NCI-H524 treated with DMSO at 0.1 percent for 48 hours (cell line): Measurements from ENCODE around the gene TMEM221.

Source experiments
- DNase-seq: peaks from one replicate; lab custom pipeline; 2025; lab: John Stamatoyannopoulos, UW

The TMEM221 gene

DNA sequence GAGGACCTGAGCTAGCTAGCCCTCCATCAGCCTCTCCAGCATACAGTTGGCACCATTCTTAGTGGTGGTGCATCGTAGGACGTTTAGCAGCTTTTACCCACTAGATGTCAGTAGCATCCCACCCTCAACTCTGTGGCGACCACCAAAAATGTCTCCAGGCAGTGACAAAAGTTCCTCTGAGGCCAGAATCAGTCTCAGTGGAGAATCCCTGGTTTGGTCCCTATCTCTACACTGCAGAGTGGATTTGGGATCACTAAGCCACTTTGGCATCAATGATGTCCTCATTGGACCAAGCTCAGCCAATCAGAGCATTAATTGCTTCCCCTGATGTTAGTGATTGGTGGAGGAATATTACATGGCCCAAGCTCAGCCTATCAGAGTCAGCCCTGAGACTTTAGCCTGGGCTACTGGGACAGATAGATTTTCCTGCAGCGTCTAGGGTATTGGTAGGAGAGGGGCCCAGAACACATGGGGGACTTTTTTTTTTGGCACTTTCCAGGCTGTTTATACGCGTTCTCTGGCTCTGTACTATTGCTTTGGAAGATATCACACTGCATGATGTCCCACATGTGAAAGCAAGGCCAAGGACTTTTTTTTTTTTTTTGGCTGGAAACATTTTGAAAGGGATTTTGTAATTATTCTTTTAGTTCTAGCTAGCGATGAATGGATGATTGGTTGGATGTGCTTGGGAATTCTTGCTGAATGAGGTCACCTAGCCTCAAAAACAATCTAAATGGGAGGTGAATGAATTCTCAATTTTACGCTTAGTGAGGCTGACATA lies 7.0 kb downstream of the TMEM221 start:
- DNase-seq: no peak

DNA sequence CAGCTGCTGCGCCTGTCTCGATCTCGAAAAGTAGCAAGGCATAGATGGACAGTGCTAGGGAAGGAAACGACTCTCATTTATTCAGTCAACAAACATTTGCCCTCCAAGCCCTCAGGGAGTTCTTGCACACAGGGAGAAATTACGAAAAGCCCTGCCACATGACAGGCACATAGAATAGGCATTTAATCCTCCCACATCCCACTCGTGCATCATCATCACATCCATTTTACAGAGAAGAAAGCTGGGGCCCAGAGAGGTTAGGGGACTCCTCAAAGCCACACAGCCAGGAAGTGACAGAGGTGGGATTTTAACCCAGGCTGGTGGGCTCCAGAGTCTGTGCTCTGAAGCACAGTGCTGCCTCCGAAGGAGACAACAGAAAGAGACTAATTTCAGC lies 11.6 kb downstream of the TMEM221 start:
- DNase-seq: no peak

DNA sequence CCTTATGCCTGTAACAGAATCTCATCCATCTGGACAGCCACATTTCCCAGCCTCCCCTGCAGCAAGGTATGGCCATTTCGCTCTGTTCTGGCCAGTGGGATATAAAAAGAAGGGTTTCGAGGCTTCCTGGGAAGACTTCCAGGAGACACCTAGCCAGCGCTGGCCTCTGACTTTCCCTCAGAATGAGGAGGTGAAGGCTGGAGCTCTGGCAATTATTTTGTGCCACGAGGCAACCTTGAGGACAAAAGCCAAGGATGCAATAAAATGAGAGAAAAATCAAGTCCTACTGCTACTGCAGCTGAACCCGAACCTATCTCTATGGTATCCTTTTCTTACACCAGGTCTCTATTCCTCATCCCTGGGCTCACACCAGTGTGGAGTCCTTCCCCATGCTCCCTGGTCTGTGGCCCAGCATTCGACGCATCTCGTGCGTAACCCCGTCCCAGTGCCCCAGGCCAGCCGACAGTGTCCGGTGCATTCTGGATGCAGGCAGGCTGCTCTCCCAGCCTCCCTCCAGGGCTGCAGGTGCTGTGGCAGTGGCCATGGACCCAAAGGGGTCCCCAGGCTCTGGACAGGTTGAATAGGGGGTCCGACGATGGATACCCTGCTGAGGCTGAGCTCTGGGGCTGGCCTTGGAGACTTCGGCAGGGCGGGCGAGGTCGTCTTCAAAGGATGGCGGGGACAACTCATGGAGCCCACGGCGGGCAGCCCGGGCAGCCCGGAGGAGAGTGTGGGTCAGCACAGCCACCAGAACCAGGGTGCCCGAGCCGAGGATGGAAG lies 12.2 kb downstream of the TMEM221 start:
- no peak for DNase-seq

DNA sequence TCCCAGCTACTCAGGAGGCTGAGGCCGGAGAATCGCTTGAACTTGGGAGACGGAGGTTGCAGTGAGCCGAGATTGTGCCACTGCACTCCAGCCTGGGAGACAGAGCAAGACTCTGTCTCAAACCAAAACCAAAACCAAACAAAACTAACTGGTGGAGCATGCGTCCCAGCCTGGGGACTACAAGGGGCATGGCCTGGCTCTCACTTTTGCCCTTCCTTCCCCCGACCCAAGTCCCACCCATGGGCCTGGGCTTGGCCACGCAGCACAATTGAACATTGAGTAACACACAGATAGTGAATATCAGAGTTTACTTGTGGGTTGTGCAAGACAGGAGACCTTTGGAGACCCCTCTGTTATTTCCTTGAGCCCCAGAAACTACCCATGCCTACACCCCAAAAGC lies 13.2 kb downstream of the TMEM221 start:
- no peak for DNase-seq

DNA sequence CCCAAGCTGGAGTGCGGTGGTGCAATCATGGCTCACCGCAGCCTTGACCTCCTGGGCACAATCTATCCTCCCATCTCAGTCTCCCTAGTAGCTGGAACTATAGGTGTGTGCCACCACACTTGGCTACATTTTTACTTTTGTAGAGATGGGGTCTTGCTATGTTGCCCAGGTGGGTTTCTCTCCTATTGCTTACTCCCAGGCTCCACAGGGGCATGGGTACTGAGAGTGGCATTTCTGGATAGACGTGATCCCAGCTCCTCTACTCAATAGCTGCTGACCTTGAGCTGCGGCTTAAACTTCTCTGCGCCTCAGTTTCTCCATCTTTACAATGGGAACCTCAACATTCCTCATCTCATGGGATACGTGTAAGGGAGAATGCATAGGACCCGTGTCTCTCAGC lies 17.1 kb downstream of the TMEM221 start:
- no peak for DNase-seq

DNA sequence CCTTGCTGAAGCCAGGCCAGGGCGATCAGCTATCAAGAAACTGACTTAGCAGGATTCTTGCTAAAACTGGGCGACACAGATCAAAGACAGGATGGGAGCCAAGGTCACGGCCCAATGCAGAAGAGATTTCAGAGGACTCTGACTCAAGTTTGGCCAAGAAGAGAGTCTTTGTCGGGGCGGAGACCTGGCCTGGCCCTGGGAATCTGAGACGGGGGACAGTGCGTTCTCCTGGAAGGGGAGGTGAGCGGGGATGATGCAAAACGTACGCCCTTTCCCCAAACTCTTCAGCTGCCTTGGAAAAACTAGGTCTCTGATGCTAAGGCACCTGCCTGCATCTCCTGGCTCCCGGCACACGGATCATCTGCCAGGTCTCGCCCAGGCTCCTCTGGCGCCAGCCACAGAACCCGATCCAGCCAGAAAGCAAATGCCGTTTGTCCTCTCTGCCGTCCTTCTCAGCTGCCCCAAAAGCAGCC lies 18.8 kb downstream of the TMEM221 start:
- DNase-seq: no peak

DNA sequence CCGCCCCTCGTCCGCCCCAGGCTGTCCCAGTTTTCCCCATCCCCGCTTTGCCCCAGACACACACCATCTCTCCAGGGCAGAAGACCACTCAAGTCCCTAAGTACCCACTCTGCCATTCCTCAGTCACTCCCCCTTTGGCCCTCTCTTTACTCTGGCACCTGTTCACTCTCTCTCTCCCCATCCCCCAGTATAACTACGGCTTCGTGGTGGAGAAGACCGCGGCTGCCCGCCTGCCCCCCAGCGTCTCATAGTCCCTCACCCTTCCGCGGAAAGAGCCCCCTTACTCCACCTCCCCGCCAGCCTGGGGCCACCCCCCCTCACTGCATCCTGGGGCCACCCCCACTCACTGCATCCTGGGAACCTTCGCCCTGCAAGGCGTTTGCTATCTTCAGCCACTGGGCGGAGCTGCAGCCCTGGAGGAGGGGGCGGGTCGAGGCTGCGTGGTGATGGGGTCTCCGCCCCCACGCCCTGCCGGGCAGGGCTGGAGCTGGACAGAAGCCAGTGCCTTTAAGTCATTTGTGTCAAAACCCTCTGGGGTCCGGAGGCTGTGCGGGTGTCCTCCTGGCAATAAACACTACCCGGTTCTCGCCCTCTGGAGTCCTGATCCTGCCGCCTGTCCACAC lies 23.6 kb downstream of the TMEM221 start:
- no peak for DNase-seq

DNA sequence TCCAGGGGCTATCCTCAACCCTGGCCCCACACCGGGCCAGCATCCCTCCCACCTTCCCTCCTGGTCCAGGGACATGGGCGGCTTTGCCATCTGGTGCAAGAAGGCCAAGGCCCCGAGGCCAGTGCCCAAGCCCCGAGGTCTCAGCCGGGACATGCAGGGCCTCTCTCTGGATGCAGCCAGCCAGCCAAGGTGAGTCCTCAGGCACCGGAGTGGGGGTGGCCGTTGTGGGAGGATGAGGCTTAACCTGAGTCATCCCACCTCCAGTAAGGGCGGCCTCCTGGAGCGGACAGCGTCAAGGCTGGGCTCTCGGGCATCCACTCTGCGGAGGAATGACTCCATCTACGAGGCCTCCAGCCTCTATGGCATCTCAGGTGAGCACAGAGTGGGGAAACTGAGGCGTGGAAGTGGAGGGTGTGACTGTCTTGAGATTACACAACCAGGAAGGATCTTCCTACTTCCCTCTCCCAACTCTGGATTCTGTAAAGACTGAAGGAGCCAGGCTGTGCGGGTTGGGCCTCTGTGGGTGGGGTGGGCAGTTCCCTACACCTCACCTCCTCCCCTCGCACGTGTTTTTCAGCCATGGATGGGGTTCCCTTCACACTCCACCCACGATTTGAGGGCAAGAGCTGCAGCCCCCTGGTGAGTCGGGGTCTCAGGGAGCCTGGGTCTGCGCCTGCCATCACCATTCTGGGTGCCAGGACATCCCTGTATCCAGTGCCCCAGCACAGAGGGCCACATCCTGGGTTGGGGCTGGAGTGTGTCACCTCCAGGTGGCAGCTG lies 24.8 kb downstream of the TMEM221 start:
- DNase-seq: no peak

DNA sequence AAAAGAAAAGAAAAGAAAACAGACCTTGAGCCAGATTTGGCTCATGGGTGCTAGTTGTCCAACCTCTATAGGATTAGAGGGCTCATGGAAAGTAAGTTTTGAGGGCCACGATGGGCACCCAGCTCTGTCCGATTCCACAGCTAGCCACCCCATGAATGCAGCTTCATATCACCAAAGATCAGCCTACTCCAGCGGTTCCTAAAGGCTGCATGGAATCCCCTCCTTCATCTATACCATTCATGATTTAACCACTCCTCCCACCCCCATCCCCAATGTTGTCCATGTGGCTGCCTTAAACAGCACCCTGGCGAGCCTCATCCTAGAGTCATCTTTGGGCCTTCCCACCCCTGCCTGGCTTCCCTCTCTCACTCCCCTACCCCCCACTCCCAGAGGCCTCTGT lies 26.5 kb downstream of the TMEM221 start:
- no peak for DNase-seq

DNA sequence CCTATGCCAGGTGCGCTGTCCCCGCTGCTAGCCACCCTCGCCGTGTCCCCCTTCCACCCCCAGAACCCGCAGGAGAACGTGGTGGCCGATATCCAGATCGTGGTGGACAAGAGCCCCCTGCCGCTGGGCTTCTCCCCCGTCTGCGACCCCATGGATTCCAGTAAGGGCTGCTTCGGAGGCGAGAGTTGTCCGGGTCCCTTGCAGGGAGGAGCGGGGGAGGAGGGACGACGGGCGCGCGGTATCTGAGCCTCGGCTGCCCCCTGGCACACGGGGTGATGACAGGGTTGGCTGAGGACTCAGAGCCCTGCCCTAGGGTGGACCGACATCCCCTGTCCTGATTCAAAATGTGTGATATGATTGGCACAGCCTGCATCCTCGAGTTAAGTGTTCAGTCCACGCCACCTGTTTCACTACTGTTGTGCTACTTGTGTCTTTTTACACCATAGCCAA lies 28.0 kb downstream of the TMEM221 start:
- no peak for DNase-seq

DNA sequence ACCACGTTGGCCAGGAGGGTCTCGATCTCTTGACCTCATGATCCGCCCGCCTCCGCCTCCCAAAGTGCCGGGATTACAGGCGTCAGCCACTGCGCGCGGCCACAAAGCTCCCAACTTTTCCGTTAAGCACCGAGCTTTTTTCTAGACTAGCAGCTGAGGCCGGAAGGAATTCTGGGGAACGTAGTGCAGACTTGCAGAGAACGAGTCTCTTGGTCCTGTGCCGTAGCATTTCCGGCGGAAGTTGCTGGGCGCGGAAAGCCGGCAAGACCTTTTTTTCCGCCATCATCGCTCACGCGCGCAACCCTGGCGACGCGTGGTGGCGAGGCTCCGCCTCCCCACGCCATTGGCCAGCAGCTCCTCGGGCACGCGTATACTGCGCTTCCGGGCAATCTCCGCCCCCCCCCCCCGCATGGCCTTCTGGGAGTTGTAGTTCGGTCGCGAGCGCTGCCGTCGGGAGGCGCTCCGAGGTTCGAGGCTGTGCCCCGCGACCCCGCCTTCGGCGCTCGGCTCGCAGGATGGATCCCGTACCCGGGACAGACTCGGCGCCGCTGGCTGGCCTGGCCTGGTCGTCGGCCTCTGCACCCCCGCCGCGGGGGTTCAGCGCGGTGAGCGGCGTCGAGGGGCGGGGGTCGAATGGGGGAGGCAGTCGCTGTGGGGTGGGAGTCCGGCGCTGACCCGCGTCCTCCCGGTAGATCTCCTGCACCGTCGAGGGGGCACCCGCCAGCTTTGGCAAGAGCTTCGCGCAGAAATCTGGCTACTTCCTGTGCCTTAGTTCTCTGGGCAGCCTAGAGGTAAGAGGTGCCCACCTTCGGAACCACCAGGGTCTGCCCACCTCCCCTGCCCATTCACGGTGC lies 28.6 kb downstream of the TMEM221 start, which contains the start of gene MVB12A:
TSS of gene MVB12A (plus strand) at position 427 of the 854 bp plus-strand sequence. CDS start at position 516, 89 bp downstream.
- DNase-seq: peak; percentile 98

DNA sequence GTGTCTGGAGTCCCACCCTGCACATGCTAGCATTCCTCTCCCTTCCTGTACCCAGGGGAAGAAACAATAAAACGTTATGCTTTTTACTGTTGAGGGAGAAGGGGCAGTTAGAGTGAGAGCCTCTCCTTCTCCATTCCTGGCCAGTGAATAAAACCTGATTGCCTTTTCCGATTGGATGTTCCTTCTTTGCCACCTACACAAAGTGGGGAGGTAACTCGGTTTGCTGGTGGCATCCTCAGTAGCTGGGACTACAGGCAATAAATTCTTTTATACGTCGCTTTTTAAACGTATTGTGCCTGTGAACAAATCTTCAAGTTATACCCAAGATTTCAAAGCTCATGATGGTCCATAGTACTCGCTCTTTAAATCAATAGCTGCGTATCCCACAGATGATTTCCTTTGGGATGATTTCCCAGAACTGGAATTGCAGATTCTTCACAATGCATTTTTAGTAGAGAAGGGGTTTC lies 29.3 kb downstream of the TMEM221 start:
- no peak for DNase-seq

DNA sequence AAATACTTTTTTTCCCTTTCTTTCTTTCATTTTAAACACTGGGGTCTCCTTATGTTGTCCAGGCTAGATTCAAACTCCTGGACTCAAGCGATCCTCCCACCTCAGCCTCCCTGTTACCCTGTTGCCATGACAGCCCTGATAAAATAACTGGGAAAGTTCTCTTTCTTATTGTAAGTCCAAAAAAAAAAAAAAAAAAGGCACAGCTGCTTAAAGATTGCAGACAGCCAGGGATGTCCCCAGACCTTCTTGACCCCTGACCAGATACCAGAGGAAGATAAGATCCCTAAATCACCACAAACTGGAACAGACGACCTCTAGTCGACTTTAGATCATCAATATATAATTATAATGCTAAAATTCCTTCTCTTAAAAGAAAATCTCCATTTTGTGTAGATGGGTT lies 29.8 kb downstream of the TMEM221 start:
- no peak for DNase-seq

DNA sequence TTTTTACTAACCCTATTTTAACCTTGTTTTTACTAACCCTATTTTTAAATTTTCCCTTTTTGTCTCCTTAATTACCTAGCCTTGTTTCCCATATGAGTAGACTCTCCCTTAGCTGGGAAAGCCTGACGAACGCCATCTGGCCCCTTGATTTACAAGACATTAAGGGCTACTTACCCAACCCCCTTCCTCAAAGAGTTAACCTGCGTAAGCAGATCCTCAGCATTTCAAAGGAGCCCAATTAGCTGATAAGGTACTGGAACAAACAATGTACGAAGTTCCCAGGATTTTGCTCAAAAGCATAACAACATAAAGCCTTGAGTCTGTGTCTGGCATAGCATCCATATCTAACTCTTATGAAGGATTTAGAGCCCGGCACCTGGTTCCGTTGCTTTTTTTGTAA lies 33.3 kb downstream of the TMEM221 start:
- DNase-seq: peak; percentile 82

DNA sequence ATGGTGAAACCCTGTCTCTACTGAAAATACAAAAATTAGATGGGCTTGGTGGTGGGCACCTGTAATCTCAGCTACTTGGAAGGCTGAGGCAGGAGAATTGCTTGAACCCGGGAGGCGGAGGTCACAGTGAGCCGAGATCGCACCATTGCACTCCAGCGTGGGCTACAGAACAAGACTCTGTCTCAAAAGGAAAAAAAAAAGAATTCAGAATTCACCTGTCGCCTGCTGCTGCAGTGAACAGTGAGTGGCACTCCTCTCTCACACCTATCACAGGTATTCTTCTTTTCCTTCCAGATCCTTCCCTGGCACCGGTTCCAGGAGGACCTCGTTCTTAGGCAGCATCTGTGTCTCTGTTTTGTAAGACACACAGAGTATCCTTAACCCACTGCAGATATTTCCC lies 34.4 kb downstream of the TMEM221 start:
- no peak for DNase-seq

DNA sequence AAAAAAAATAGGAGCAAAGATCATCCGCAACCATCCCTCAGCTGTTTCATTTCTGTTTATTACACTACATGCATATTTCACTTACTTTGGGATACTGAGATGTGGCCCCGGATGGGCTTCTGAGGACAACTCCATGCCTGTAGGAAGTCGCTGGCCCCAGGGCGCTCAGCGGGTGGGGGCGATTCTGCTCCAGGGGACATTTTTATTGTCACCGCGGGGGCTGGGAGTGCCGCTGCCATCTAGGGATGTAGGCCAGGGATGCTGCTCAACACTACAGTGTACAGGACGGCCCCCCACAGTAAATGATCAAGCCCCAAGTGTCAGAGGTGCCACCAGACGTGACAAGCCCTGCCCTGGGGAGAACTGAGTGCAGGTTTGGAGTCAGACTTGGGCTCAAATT lies 36.7 kb downstream of the TMEM221 start:
- no peak for DNase-seq

DNA sequence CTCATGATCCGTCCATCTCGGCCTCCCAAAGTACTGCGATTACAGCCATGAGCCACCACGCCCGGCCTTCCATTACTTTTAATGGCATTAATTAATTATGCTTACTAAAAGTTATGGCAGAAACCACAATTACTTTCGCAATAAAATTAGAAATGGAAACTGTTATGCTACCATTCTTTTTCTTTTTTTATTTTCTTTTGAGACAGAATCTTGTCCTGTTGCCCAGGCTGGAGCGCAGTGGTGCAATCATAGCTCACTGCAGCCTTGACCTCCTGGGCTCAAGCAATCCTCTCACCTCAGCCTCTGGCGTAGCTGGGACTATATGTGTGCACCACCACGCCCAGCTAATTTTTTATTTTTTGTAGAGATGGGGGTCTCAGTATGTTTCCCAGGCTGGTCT lies 38.5 kb downstream of the TMEM221 start:
- DNase-seq: no peak

DNA sequence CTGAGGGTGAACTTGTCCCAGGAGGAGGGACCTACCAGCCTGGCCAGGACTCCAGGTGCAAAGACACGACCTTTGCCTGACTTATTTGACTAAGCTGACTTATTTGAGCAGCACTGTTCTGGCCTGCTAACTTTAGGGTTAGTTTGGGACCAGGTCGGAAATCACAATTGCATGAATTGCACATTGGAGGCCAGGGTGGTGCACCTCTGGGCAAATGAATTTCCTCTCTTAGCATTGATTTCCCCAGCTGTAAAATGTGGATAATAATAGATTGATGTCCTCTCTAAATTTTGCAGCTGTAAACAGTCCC lies 41.6 kb downstream of the TMEM221 start:
- no peak for DNase-seq

DNA sequence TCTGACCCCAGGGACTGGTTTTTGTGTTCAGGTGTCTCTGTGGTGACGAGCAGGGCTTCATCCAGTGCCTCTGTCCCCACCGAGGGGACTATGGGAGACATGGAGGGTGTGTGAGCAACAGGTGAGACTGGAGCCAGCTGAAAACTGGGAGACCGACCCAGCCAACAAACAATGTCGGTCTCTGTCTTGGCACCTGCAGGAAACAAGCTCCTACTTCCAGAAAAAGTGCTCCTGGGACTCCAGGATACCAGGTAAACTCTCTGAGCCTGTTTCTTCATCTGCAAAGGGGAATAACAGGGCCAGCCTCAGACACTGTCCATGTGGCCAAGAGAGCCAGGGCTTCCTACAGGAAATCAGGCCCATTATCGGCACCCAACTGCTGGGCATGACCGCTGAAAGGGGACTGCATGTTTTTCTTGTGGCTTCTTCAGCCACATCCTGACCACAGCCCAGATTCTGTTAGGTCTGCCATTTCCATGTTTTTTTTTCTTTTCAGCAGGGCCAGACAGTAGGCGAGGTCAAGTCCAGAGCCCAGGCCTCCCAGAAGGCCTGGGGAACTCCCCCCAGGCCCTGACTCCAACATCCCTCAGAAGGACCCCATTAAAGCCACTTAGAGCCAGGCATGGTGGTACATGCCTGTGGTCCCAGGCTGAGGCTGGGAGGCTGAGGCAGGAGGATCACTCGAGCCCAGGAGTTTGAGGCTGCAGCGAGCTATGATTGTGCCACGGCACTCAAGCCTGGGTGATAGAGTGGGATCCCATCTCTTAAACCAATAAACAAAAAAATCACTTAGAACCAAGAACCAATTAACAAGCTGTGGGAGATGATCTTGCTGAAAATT lies 42.2 kb downstream of the TMEM221 start:
- no peak for DNase-seq
